K562 (cell line): Measurements from ENCODE around the gene TCIRG1. TPM values are rescaled to one million over a fixed set of nuclear protein-coding genes. Genes with fewer than 3 reads are reported as not detected.

Experiments
- BACH1 ChIP-seq: fragments of 200-800 bp; sonication (Bioruptor generic); IDR thresholded peaks from 2 replicates; pipeline ENCODE4 v1.6.1; 2016; ENCODE audit warnings: missing genetic modification characterization, missing compliant biosample characterization
- BRF1 ChIP-seq: IDR thresholded peaks from 3 replicates; pipeline ENCODE4 v1.6.1; 2011; ENCODE audit warnings: borderline replicate concordance, mild to moderate bottlenecking; ENCODE audit not compliant: insufficient read length; ENCODE audit errors: extremely low read depth
- CREM ChIP-seq: IDR thresholded peaks from 2 replicates; pipeline ENCODE4 v1.6.1; 2014; ENCODE audit warnings: antibody characterized with exemption, low read depth
- FOXA3 ChIP-seq, 2 experiments: fragments of 450-650 bp in 1 of 2; sonication (generic) in 1 of 2; formaldehyde crosslinking; IDR thresholded peaks in 1 of 2; conservative IDR thresholded peaks in 1 of 2; 2 replicates each; pipeline versions ENCODE4 v1.4.0 to v1.8.0; 2020 to 2022; ENCODE audit warnings: mild to moderate bottlenecking in 2 of 2, missing genetic modification reagents in 1 of 2
- GTF2E2 ChIP-seq: fragments of 200-800 bp; sonication (Bioruptor generic); IDR thresholded peaks from 2 replicates; pipeline ENCODE4 v1.6.1; 2016; ENCODE audit warnings: missing genetic modification characterization, missing compliant biosample characterization
- KDM1A ChIP-seq, 2 experiments: fragments of 450-650 bp; IDR thresholded peaks; 2 replicates each; pipeline ENCODE4 v1.6.1; 2016; ENCODE audit warnings: mild to moderate bottlenecking in 2 of 2
- MLLT1 ChIP-seq, 2 experiments: fragments of 450-650 bp; IDR thresholded peaks; 2 replicates each; pipeline ENCODE4 v1.6.1; 2016
- MTF1 ChIP-seq: fragments of 250-450 bp; sonication (Bioruptor Pico); IDR thresholded peaks from 2 replicates; pipeline ENCODE4 v1.9.0; 2021; ENCODE audit warnings: moderate library complexity, mild to moderate bottlenecking, inconsistent platforms, borderline replicate concordance
- MYNN ChIP-seq, 2 experiments: sonication (generic); formaldehyde crosslinking in 1 of 2; IDR thresholded peaks; 2 replicates each; pipeline versions ENCODE4 v1.5.0 to v1.6.1; 2016 to 2020; ENCODE audit warnings: antibody characterized with exemption in 1 of 2, missing genetic modification reagents in 1 of 2
- NFRKB ChIP-seq: fragments of 450-650 bp; IDR thresholded peaks from 2 replicates; pipeline ENCODE4 v1.6.1; 2016; ENCODE audit warnings: low read depth
- TARDBP ChIP-seq: fragments of 450-650 bp; IDR thresholded peaks from 2 replicates; pipeline ENCODE4 v1.6.1; 2016
- TCF15 ChIP-seq: fragments of 250-450 bp; sonication (Bioruptor Pico); IDR thresholded peaks from 2 replicates; pipeline ENCODE4 v1.8.0; 2022; ENCODE audit warnings: moderate library complexity, mild to moderate bottlenecking, inconsistent platforms
- ZNF253 ChIP-seq: fragments of 250-450 bp; sonication (Bioruptor Pico); conservative IDR thresholded peaks from 2 replicates; pipeline ENCODE4 v1.6.1; 2021; ENCODE audit warnings: mild to moderate bottlenecking
- polyA plus RNA-seq, 8 experiments: library from polyadenylated mRNA; depleted of rRNA in 4 of 8; stranded (reverse) in 5 of 8; unstranded in 3 of 8; fragments of >200 nt; fragmentation: Nextera tagmentation in 2 of 8; fragmentation: Illumina TruSeq in 1 of 8; extraction: Ambion mirVana in 2 of 8; extraction: Trizol in 1 of 8; gene quantifications; 2 replicates each; pipeline versions ENCODE4 v1.2.1 to v1.2.3, GENCODE V29; 2011 to 2014; ENCODE audit warnings: inconsistent platforms in 1 of 8, missing spikeins in 1 of 8
- total RNA-seq, 7 experiments: library from RNA; depleted of rRNA in 6 of 7; stranded (reverse); fragments of >200 nt in 6 of 7; fragmentation: Illumina TruSeq in 2 of 7; extraction: Trizol in 2 of 7; gene quantifications; 2 replicates each; pipeline versions ENCODE4 v1.2.1 to v1.2.3, GENCODE V29; 2011 to 2021; ENCODE audit warnings: low replicate concordance in 1 of 7
- TF ChIP-seq, protein P1 (sequence below): fragments of 250-450 bp; sonication (Bioruptor Pico); IDR thresholded peaks from 2 replicates; pipeline ENCODE4 v1.9.0; 2021; ENCODE audit warnings: mild to moderate bottlenecking, inconsistent platforms
- TF ChIP-seq, protein P2 (sequence below): fragments of 250-450 bp; sonication (Bioruptor Pico); IDR thresholded peaks from 2 replicates; pipeline ENCODE4 v1.5.0; 2020; ENCODE audit warnings: mild to moderate bottlenecking
- TF ChIP-seq, protein P3 (sequence below): sonication (generic); formaldehyde crosslinking; IDR thresholded peaks from 2 replicates; pipeline ENCODE4 v1.8.0; 2022; ENCODE audit warnings: missing genetic modification reagents, mild to moderate bottlenecking, borderline replicate concordance
- TF ChIP-seq, protein P4 (sequence below): fragments of 250-450 bp; sonication (Bioruptor Pico); IDR thresholded peaks from 2 replicates; pipeline ENCODE4 v1.4.0; 2020; ENCODE audit warnings: mild to moderate bottlenecking, moderate library complexity

The TCIRG1 gene
- total and polyA plus RNA-seq, 9 of the 15 experiments (the other 6 are each of a cell fraction or from before 2014, with no cell fraction given), result 0.49 to 143 (median 24.4) TPM

DNA sequence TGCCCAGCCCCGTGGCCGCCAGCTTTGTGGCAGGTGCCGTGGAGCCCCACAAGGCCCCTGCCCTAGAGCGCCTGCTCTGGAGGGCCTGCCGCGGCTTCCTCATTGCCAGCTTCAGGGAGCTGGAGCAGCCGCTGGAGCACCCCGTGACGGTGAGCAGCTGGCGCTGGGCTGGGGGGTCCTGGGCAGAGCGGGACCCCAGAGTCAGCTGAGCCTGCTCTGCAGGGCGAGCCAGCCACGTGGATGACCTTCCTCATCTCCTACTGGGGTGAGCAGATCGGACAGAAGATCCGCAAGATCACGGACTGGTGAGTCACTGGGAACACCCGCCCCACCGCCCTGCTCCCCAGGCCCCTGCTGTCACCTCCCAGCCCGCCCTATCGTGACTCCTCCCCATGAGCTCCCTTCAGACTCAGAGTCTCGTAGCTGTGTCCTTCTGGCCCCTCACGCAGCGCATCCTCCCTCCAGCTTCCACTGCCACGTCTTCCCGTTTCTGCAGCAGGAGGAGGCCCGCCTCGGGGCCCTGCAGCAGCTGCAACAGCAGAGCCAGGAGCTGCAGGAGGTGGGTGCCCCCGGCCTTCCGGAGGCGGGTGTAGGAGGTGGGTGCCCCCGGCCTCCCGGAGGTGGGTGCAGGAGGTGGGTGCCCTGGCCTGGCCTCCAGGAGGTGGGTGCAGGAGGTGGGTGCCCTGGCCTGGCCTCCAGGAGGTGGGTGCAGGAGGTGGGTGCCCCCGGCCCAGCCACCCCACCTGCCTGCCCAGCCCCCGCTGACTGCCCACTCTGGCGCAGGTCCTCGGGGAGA lies 4.7 kb downstream of the TCIRG1 start (continued):
- TF ChIP-seq, protein P1, sequence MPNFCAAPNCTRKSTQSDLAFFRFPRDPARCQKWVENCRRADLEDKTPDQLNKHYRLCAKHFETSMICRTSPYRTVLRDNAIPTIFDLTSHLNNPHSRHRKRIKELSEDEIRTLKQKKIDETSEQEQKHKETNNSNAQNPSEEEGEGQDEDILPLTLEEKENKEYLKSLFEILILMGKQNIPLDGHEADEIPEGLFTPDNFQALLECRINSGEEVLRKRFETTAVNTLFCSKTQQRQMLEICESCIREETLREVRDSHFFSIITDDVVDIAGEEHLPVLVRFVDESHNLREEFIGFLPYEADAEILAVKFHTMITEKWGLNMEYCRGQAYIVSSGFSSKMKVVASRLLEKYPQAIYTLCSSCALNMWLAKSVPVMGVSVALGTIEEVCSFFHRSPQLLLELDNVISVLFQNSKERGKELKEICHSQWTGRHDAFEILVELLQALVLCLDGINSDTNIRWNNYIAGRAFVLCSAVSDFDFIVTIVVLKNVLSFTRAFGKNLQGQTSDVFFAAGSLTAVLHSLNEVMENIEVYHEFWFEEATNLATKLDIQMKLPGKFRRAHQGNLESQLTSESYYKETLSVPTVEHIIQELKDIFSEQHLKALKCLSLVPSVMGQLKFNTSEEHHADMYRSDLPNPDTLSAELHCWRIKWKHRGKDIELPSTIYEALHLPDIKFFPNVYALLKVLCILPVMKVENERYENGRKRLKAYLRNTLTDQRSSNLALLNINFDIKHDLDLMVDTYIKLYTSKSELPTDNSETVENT, result peak; percentile 62; the same call in 1 of the 2 replicates
- TF ChIP-seq MTF1 (CRISPR knock-in tag), result no peak
- TF ChIP-seq, protein P2, sequence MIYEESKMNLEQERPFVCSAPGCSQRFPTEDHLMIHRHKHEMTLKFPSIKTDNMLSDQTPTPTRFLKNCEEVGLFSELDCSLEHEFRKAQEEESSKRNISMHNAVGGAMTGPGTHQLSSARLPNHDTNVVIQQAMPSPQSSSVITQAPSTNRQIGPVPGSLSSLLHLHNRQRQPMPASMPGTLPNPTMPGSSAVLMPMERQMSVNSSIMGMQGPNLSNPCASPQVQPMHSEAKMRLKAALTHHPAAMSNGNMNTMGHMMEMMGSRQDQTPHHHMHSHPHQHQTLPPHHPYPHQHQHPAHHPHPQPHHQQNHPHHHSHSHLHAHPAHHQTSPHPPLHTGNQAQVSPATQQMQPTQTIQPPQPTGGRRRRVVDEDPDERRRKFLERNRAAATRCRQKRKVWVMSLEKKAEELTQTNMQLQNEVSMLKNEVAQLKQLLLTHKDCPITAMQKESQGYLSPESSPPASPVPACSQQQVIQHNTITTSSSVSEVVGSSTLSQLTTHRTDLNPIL (CRISPR knock-in tag), result no peak
- TF ChIP-seq BACH1, result no peak
- no peak for TF ChIP-seq GTF2E2 (tag)
- TF ChIP-seq TARDBP, result no peak
- no peak for TF ChIP-seq BRF1
- TF ChIP-seq TCF15 (CRISPR knock-in tag), result no peak
- peak; percentile 59 for TF ChIP-seq CREM
- TF ChIP-seq FOXA3 (CRISPR knock-in tag; conservative IDR thresholded peaks at IDR 0.05 in 1 of 2, IDR thresholded peaks at IDR 0.05 in 1 of 2), result no peak
- TF ChIP-seq, protein P3, sequence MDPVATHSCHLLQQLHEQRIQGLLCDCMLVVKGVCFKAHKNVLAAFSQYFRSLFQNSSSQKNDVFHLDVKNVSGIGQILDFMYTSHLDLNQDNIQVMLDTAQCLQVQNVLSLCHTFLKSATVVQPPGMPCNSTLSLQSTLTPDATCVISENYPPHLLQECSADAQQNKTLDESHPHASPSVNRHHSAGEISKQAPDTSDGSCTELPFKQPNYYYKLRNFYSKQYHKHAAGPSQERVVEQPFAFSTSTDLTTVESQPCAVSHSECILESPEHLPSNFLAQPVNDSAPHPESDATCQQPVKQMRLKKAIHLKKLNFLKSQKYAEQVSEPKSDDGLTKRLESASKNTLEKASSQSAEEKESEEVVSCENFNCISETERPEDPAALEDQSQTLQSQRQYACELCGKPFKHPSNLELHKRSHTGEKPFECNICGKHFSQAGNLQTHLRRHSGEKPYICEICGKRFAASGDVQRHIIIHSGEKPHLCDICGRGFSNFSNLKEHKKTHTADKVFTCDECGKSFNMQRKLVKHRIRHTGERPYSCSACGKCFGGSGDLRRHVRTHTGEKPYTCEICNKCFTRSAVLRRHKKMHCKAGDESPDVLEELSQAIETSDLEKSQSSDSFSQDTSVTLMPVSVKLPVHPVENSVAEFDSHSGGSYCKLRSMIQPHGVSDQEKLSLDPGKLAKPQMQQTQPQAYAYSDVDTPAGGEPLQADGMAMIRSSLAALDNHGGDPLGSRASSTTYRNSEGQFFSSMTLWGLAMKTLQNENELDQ, result no peak
- TF ChIP-seq, protein P4, sequence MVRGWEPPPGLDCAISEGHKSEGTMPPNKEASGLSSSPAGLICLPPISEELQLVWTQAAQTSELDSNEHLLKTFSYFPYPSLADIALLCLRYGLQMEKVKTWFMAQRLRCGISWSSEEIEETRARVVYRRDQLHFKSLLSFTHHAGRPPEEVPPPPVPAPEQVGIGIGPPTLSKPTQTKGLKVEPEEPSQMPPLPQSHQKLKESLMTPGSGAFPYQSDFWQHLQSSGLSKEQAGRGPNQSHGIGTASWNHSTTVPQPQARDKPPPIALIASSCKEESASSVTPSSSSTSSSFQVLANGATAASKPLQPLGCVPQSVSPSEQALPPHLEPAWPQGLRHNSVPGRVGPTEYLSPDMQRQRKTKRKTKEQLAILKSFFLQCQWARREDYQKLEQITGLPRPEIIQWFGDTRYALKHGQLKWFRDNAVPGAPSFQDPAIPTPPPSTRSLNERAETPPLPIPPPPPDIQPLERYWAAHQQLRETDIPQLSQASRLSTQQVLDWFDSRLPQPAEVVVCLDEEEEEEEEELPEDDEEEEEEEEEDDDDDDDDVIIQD (CRISPR knock-in tag), result no peak
- TF ChIP-seq KDM1A (IDR thresholded peaks at IDR 0.05), result no peak
- peak; percentile 82; the same call in 1 of the 2 replicates for TF ChIP-seq MYNN (IDR thresholded peaks at IDR 0.05)
- no peak for TF ChIP-seq MYNN (CRISPR knock-in tag; IDR thresholded peaks at IDR 0.05)
- TF ChIP-seq MLLT1 (IDR thresholded peaks at IDR 0.05), result no peak
- no peak for TF ChIP-seq NFRKB
- no peak for TF ChIP-seq ZNF253 (CRISPR knock-in tag)
